ENCODE measurements around the gene ANKRD60. TPM values are rescaled to one million over a fixed set of nuclear protein-coding genes. Genes with fewer than 3 reads are reported as not detected.

The ANKRD60 gene
- polyA plus RNA-seq, 1 experiment: not detected

DNA sequence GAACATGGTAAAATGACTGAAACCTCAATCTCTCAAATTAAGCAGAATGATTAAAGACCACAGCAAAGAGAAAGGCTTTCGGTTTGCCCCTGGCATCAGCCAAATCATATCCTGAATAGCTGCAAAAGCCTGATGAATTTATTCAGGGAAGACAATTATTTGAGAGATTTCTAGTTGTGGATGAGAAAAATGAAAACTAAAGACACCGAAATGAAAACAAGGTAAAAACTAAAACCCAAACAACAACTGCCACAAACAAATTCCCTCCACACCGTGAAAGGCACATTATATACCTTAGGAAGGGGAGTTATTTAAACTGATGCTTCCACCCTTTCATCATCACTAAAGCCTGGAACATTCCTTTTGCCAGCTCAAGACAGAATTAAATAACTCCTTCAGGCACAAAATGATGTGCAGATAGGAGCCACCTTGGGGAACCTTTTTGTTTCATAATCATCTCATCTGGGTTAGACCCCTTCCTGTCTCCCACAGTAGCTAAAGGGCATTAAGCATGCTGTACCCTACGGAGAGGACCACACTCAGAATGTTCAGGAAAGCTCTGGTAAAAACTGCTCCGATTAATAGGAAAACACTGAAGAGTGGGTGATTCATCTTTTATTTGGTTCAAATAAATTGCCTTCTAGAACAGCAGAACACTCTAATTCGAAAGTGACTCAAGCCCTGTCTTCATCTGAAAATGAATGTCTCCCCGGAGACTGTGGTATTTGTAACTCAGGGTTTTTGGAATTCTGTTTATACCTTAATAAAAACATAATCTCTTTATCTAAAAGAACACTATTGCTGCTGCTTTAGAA lies 9.1 kb upstream of the ANKRD60 start:
- Histone ChIP-seq H3K27ac (ENCODE audit: low read depth, low read length) (peak overlapping the region; percentile 58), H3K27me3 (ENCODE audit: control insufficient read depth, insufficient read depth, low read length) (no peaks in the 10 kb centered on the region), H3K9me3 (ENCODE audit: control insufficient read depth, insufficient read depth, low read length) (no peaks in the 10 kb centered on the region), H3K4me3 (ENCODE audit: low read depth, low read length) (0 out of 2 replicates have a peak overlapping the region, but pooled peaks have one; percentile 17)
- ChIA-PET CTCF (interaction anchor here (0.5 to 7.7 kb wide), 39 partner anchors 9 to 636 kb away, joined by 3 to 68 read pairs (median 4); partner anchors contain the start of gene STX16), POLR2A (interaction anchor here (1.1 kb wide), 1 partner anchor 151 kb away, joined by 3 read pairs; the partner anchor contains the start of gene VAPB)
- TF ChIP-seq CTCF (IDR thresholded peaks at IDR 0.05; ENCODE audit: low read depth, low read length): no peak
- no peak for DNase-seq (ENCODE audit: low read depth, low spot score)

DNA sequence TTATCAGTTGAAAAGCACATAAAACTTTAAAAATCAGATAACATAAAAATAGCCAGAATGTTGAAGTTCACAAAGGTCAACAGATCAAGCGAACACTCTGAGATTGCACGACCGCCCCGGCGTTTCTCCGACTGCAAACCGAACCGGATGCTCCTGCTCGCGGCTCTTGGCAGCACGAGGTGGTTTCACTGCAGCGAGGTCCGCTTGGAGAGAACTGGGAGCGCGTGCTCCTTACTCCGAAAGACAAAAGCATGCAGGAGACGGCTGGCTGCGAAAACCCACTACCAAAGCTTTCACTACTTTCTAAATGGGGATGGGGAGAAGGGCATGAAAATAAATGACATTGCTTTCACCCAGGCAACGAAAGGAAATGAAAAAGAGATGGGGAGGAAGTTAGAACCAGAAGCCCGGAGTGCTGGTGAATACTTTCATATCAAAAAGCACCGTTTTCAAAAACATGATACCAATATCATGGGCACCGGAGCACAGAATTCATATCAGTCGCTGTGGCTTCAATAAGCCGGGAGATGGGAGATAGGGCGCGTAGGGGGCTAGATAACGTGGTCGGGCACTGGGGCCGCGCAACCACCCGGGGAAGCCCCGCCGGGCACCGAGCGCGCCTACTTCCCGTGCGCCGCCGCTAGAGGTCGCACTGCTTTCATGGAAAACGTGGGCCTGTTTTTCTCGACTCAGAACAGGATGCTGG lies 8.3 kb upstream of the ANKRD60 start:
- H3K4me3 ChIP-seq (ENCODE audit: low read depth, low read length): peak overlapping the region; percentile 56
- no peak for DNase-seq (ENCODE audit: low read depth, low spot score)
- CTCF ChIA-PET: interaction anchor here (0.6 to 7.7 kb wide), 44 partner anchors 8 to 636 kb away, joined by 3 to 68 read pairs (median 4); partner anchors contain the start of gene STX16
- no peaks in the 10 kb centered on the region for H3K27me3 ChIP-seq (ENCODE audit: control insufficient read depth, insufficient read depth, low read length)
- H3K27ac ChIP-seq (ENCODE audit: low read depth, low read length): no peak overlapping the region
- peak; percentile 95 for TF ChIP-seq CTCF (IDR thresholded peaks at IDR 0.05; ENCODE audit: low read depth, low read length)
- H3K9me3 ChIP-seq (ENCODE audit: control insufficient read depth, insufficient read depth, low read length): no peaks in the 10 kb centered on the region
- POLR2A ChIA-PET: interaction anchor here (1.1 kb wide), 1 partner anchor 152 kb away, joined by 3 read pairs; the partner anchor contains the start of gene VAPB

GRCh38 chr20:58235010-58235409 lies 6.6 kb upstream of the ANKRD60 start:
- TF ChIP-seq CTCF (IDR thresholded peaks at IDR 0.05; ENCODE audit: low read depth, low read length): no peak
- Histone ChIP-seq H3K4me3 (ENCODE audit: low read depth, low read length) (no peak overlapping the region), H3K9me3 (ENCODE audit: control insufficient read depth, insufficient read depth, low read length) (no peaks in the 10 kb centered on the region), H3K27me3 (ENCODE audit: control insufficient read depth, insufficient read depth, low read length) (no peaks in the 10 kb centered on the region), H3K27ac (ENCODE audit: low read depth, low read length) (no peak overlapping the region)
- DNase-seq (ENCODE audit: low read depth, low spot score): no peak
- ChIA-PET POLR2A (interaction anchor here (1.1 kb wide), 1 partner anchor 416 kb away, joined by 3 read pairs; the partner anchor contains the start of gene STX16), CTCF (interaction anchor here (0.6 to 7.7 kb wide), 10 partner anchors 9 to 605 kb away, joined by 3 to 68 read pairs (median 6); partner anchors contain the start of gene STX16)

- no peaks in the 10 kb centered on the region for H3K9me3 ChIP-seq (ENCODE audit: control insufficient read depth, insufficient read depth, low read length)
- no peak overlapping the region for H3K4me3 ChIP-seq (ENCODE audit: low read depth, low read length)
- no peak for DNase-seq (ENCODE audit: low read depth, low spot score)
- no peak overlapping the region for H3K27ac ChIP-seq (ENCODE audit: low read depth, low read length)
- ChIA-PET POLR2A (no interaction called here), CTCF (interaction anchor here (0.6 to 7.7 kb wide), 19 partner anchors 9 to 595 kb away, joined by 3 to 68 read pairs (median 3); partner anchors contain the start of gene VAPB)
- TF ChIP-seq CTCF (IDR thresholded peaks at IDR 0.05; ENCODE audit: low read depth, low read length): peak; percentile 77
- H3K27me3 ChIP-seq (ENCODE audit: control insufficient read depth, insufficient read depth, low read length): no peaks in the 10 kb centered on the region
These were observed 5.6 kb upstream of the ANKRD60 start for GRCh38 chr20:58233881-58234528.
